GM23338 (cell line): ENCODE data around the gene GATAD2A. TPM values are rescaled to one million over a fixed set of nuclear protein-coding genes. Genes with fewer than 3 reads are reported as not detected.
A peak's percentile ranks its signal among the peaks of the same experiment; 100 is the strongest.

Source experiments
- ATAC-seq: fragments of 200-7000 bp; cut with Tn5 transposase; 3 replicates; pipeline ENCODE4 v1.9.1; 2020
- DNase-seq: peaks from one replicate; pipeline ENCODE4 v3.0.0-alpha.2; 2015; ENCODE audit warnings: low spot score
- H2AFZ ChIP-seq: fragments of 200-600 bp; sonication (generic); 2 replicates; pipeline ENCODE4 v1.8.0; 2016; ENCODE audit warnings: antibody characterized with exemption, mild to moderate bottlenecking, moderate library complexity
- H3F3A ChIP-seq: fragments of 200-600 bp; sonication (generic); replicated peaks from 2 replicates; pipeline ENCODE4 v1.8.0; 2017; ENCODE audit warnings: antibody characterized with exemption, mixed run types, low read depth
- H3K27ac ChIP-seq: fragments of 200-600 bp; sonication (generic); 2 replicates; pipeline ENCODE4 v1.6.1; 2016; ENCODE audit warnings: low read depth
- H3K27me3 ChIP-seq: fragments of 200-600 bp; sonication (generic); 2 replicates; pipeline ENCODE4 v1.8.0; 2016; ENCODE audit warnings: mild to moderate bottlenecking, mixed run types, moderate library complexity; ENCODE audit not compliant: insufficient read depth
- H3K36me3 ChIP-seq: fragments of 200-600 bp; sonication (generic); 2 replicates; pipeline ENCODE4 v1.8.0; 2016; ENCODE audit warnings: mild to moderate bottlenecking; ENCODE audit not compliant: insufficient read depth
- H3K4me1 ChIP-seq: fragments of 200-600 bp; sonication (generic); 2 replicates; pipeline ENCODE4 v1.8.0; 2016; ENCODE audit warnings: mild to moderate bottlenecking, moderate library complexity; ENCODE audit not compliant: insufficient read depth
- H3K4me2 ChIP-seq: fragments of 200-600 bp; sonication (generic); 2 replicates; pipeline ENCODE4 v1.7.1; 2017; ENCODE audit warnings: mixed run types
- H3K4me3 ChIP-seq: fragments of 200-600 bp; sonication (generic); 2 replicates; pipeline ENCODE4 v1.6.1; 2016; ENCODE audit warnings: mixed run types
- H3K79me2 ChIP-seq: fragments of 200-600 bp; sonication (generic); replicated peaks from 2 replicates; pipeline ENCODE4 v1.8.0; 2017; ENCODE audit warnings: mild to moderate bottlenecking; ENCODE audit not compliant: insufficient read depth
- H3K9me2 ChIP-seq: fragments of 200-600 bp; sonication (generic); 2 replicates; pipeline ENCODE4 v1.8.0; 2017; ENCODE audit not compliant: insufficient read depth
- H4K20me1 ChIP-seq: fragments of 200-600 bp; sonication (generic); replicated peaks from 2 replicates; pipeline ENCODE4 v1.8.0; 2017; ENCODE audit warnings: mild to moderate bottlenecking; ENCODE audit not compliant: insufficient read depth
- H3K27ac Mint-ChIP-seq: 2 replicates; pipeline ENCODE4 v1.8.0; 2020; ENCODE audit warnings: inconsistent platforms, mild to moderate bottlenecking, moderate library complexity, mixed read lengths
- H3K27me3 Mint-ChIP-seq: 3 replicates; pipeline ENCODE4 v1.8.0; 2022; ENCODE audit warnings: low read depth, mild to moderate bottlenecking, moderate library complexity, mixed read lengths, inconsistent platforms; ENCODE audit not compliant: insufficient read depth, poor library complexity
- H3K36me3 Mint-ChIP-seq: 3 replicates; pipeline ENCODE4 v1.8.0; 2021; ENCODE audit warnings: low read depth, mild to moderate bottlenecking, inconsistent platforms, moderate library complexity, mixed read lengths
- H3K4me1 Mint-ChIP-seq: 3 replicates; pipeline ENCODE4 v1.8.0; 2020; ENCODE audit warnings: mild to moderate bottlenecking, inconsistent platforms, mixed read lengths
- H3K4me3 Mint-ChIP-seq: 3 replicates; pipeline ENCODE4 v1.8.0; 2021; ENCODE audit warnings: moderate library complexity, mild to moderate bottlenecking, inconsistent platforms, mixed read lengths
- H3K9me3 Mint-ChIP-seq: 3 replicates; pipeline ENCODE4 v1.8.0; 2020; ENCODE audit warnings: moderate library complexity, mild to moderate bottlenecking, inconsistent platforms, mixed read lengths
- CTCF ChIP-seq, 2 experiments: fragments of 200-600 bp in 1 of 2; sonication (generic) in 1 of 2; conservative IDR thresholded peaks; 2 replicates each; pipeline versions ENCODE4 v1.5.1 to v1.6.1; 2016 to 2017; ENCODE audit warnings: antibody characterized with exemption in 2 of 2, low read depth in 2 of 2, mild to moderate bottlenecking in 2 of 2, moderate library complexity in 1 of 2
- EZH2 ChIP-seq: fragments of 200-600 bp; sonication (generic); IDR thresholded peaks from one replicate; pipeline ENCODE4 v1.8.0; 2017; ENCODE audit warnings: antibody characterized with exemption, mild to moderate bottlenecking, low read depth; ENCODE audit not compliant: unreplicated experiment
- EZH2phosphoT487 ChIP-seq: fragments of 200-600 bp; sonication (generic); IDR thresholded peaks from one replicate; pipeline ENCODE4 v1.8.1; 2018; ENCODE audit warnings: antibody characterized with exemption; ENCODE audit not compliant: unreplicated experiment
- JUNB ChIP-seq: IDR thresholded peaks from one replicate; pipeline ENCODE4 v1.6.1; 2016; ENCODE audit warnings: antibody characterized with exemption; ENCODE audit not compliant: unreplicated experiment
- ZNF114 ChIP-seq: fragments of 250-450 bp; sonication (Bioruptor Pico); IDR thresholded peaks from 2 replicates; pipeline ENCODE4 v1.5.0; 2020; ENCODE audit warnings: mild to moderate bottlenecking, moderate library complexity
- ZNF331 ChIP-seq: fragments of 250-450 bp; sonication (Bioruptor Pico); IDR thresholded peaks from 2 replicates; pipeline ENCODE4 v1.5.0; 2020; ENCODE audit warnings: low read depth, mild to moderate bottlenecking, moderate library complexity
- polyA plus RNA-seq: library from polyadenylated mRNA; unstranded; fragments of >200 nt; fragmentation: Nextera tagmentation; extraction: Ambion mirVana; gene quantifications from 2 replicates; pipeline ENCODE4 v1.2.1, GENCODE V29; 2016
- total RNA-seq: library from RNA; depleted of rRNA; stranded (reverse); fragments of >200 nt; shearing (Covaris generic); gene quantifications from 2 replicates; pipeline ENCODE4 v1.2.3, GENCODE V29; 2014
- TF ChIP-seq, protein P1 (sequence below): fragments of 250-450 bp; sonication (Bioruptor Pico); IDR thresholded peaks from 2 replicates; pipeline ENCODE4 v1.5.0; 2020; ENCODE audit warnings: mild to moderate bottlenecking, moderate library complexity

The GATAD2A gene
- total and polyA plus RNA-seq, 2 experiments from 2014 or later = 40.0 to 151 TPM

DNA sequence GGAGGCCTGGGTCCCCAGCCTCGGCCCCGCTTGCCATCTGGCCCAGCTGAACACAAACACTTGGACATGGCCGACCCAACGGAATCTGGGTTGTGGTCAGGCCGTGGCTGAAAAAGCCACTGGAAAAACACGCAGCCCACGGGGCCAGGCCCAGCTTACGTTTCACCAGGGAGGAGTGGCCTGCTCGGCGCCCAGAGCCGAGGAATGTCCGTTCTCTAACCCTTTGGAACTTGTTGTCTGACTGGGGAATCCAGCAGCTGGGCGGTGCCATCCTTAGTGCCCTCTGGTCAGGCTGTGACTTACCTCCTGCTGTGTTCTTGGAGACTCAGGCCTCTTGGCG is 146.3 kb downstream of the GATAD2A start (continued):
- TF ChIP-seq, protein P1, sequence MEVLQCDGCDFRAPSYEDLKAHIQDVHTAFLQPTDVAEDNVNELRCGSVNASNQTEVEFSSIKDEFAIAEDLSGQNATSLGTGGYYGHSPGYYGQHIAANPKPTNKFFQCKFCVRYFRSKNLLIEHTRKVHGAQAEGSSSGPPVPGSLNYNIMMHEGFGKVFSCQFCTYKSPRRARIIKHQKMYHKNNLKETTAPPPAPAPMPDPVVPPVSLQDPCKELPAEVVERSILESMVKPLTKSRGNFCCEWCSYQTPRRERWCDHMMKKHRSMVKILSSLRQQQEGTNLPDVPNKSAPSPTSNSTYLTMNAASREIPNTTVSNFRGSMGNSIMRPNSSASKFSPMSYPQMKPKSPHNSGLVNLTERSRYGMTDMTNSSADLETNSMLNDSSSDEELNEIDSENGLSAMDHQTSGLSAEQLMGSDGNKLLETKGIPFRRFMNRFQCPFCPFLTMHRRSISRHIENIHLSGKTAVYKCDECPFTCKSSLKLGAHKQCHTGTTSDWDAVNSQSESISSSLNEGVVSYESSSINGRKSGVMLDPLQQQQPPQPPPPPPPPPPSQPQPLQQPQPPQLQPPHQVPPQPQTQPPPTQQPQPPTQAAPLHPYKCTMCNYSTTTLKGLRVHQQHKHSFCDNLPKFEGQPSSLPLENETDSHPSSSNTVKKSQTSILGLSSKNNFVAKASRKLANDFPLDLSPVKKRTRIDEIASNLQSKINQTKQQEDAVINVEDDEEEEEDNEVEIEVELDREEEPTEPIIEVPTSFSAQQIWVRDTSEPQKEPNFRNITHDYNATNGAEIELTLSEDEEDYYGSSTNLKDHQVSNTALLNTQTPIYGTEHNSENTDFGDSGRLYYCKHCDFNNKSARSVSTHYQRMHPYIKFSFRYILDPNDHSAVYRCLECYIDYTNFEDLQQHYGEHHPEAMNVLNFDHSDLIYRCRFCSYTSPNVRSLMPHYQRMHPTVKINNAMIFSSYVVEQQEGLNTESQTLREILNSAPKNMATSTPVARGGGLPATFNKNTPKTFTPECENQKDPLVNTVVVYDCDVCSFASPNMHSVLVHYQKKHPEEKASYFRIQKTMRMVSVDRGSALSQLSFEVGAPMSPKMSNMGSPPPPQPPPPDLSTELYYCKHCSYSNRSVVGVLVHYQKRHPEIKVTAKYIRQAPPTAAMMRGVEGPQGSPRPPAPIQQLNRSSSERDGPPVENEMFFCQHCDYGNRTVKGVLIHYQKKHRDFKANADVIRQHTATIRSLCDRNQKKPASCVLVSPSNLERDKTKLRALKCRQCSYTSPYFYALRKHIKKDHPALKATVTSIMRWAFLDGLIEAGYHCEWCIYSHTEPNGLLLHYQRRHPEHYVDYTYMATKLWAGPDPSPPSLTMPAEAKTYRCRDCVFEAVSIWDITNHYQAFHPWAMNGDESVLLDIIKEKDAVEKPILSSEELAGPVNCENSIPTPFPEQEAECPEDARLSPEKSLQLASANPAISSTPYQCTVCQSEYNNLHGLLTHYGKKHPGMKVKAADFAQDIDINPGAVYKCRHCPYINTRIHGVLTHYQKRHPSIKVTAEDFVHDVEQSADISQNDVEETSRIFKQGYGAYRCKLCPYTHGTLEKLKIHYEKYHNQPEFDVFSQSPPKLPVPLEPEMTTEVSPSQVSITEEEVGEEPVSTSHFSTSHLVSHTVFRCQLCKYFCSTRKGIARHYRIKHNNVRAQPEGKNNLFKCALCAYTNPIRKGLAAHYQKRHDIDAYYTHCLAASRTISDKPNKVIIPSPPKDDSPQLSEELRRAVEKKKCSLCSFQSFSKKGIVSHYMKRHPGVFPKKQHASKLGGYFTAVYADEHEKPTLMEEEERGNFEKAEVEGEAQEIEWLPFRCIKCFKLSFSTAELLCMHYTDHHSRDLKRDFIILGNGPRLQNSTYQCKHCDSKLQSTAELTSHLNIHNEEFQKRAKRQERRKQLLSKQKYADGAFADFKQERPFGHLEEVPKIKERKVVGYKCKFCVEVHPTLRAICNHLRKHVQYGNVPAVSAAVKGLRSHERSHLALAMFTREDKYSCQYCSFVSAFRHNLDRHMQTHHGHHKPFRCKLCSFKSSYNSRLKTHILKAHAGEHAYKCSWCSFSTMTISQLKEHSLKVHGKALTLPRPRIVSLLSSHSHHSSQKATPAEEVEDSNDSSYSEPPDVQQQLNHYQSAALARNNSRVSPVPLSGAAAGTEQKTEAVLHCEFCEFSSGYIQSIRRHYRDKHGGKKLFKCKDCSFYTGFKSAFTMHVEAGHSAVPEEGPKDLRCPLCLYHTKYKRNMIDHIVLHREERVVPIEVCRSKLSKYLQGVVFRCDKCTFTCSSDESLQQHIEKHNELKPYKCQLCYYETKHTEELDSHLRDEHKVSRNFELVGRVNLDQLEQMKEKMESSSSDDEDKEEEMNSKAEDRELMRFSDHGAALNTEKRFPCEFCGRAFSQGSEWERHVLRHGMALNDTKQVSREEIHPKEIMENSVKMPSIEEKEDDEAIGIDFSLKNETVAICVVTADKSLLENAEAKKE (CRISPR knock-in tag) = no peak
- TF ChIP-seq ZNF331 (CRISPR knock-in tag) (no peak), JUNB (no peak)

DNA sequence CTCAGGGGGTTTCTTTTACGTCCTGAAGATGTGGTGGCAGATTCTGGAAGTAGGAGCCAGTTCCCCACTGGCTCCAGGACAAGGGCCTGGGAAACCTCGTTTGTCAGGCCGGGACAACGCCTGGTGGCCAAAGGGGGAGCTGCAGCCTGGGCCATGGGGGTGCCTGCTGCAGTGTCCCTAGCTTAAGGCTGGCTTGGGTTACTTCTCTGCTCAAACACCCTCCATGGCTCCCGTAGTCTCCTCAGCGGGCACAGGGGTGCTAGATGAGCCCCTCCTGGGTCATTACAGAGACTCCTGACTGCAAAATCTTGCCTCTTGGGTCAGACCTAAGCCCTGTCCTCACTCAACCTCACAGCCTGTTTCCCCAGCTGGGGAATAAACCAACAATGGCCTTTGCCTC is 147.3 kb downstream of the GATAD2A start:
- no peaks in the 10 kb centered on the region; the same call in 1 of the 3 replicates for H3K9me3 Mint-ChIP-seq
- Histone ChIP-seq H2AFZ (peak overlapping the region; percentile 76; the same call in 1 of the 2 replicates), H3K79me2 (no peaks in the 10 kb centered on the region), H3K4me1 (no peaks in the 10 kb centered on the region), H3K4me3 (no peak overlapping the region), H3K9me2 (no peaks in the 10 kb centered on the region), H4K20me1 (no peaks in the 10 kb centered on the region), H3K27ac (no peak overlapping the region), H3K27me3 (no peaks in the 10 kb centered on the region), H3K4me2 (no peak overlapping the region), H3F3A (peaks cover 7% of the 10 kb centered on the region; the same call in 1 of the 2 replicates), H3K36me3 (no peaks in the 10 kb centered on the region)
- no peaks in the 10 kb centered on the region; the same call in 2 of the 3 replicates for H3K36me3 Mint-ChIP-seq
- no peak overlapping the region for H3K27ac Mint-ChIP-seq
- H3K4me3 Mint-ChIP-seq = no peak overlapping the region
- peak; percentile 79 for DNase-seq
- H3K4me1 Mint-ChIP-seq = peaks cover 6% of the 10 kb centered on the region; the same call in 1 of the 3 replicates
- ATAC-seq = peak; percentile 75
- TF ChIP-seq ZNF331 (CRISPR knock-in tag) (no peak), EZH2phosphoT487 (no peak), CTCF (conservative IDR thresholded peaks at IDR 0.05; ENCODE audit: low read depth in 2 of 2) (peak; percentile 67 to 74), EZH2 (no peak), ZNF114 (no peak)
- peaks cover 11% of the 10 kb centered on the region for H3K27me3 Mint-ChIP-seq
